MM.1S (cell line): ENCODE data around the gene EIF2S2.

Experiments
- CTCF ChIP-seq: fragments of 300-600 bp; sonication (generic); IDR thresholded peaks from 2 replicates; pipeline ENCODE4 v1.5.1; 2016; ENCODE audit warnings: antibody characterized with exemption, low read length, mixed read lengths
- EZH2 ChIP-seq: fragments of 300-600 bp; sonication (generic); optimal IDR thresholded peaks from 2 replicates; pipeline ENCODE3; 2017; ENCODE audit warnings: low read depth, mild to moderate bottlenecking, antibody characterized with exemption, low read length, mixed read lengths
- EZH2phosphoT487 ChIP-seq: fragments of 300-600 bp; sonication (generic); IDR thresholded peaks from 2 replicates; pipeline ENCODE4 v1.6.1; 2018; ENCODE audit warnings: antibody characterized with exemption, low read length

DNA sequence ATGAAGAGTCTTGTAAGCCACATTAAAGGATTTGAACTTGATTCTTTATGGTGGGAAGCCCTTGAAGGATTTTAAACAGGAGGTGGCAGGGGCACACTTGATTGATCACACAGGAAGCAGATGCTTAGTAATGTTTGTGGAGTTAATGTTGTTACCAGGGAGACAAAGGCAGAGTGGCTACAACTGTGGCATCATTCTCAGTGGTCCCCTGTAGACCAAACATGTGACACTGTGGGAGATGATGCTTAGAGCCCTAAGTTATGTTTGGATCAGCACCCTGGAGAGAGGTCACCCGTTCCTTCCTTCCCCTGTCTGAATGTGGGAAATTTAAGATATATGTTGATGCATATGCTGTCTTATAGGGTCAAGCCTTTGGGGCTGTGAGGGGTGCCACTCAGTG lies 53.2 kb downstream of the EIF2S2 start:
- TF ChIP-seq CTCF: no peak
- no peak for TF ChIP-seq EZH2
- no peak for TF ChIP-seq EZH2phosphoT487
